D341Med (cell line): ENCODE data around the gene ANKRD50.

ENCODE experiments used
- DNase-seq: peaks from one replicate; pipeline ENCODE4 v3.0.0; 2012; ENCODE audit warnings: low spot score

Gene ANKRD50

DNA sequence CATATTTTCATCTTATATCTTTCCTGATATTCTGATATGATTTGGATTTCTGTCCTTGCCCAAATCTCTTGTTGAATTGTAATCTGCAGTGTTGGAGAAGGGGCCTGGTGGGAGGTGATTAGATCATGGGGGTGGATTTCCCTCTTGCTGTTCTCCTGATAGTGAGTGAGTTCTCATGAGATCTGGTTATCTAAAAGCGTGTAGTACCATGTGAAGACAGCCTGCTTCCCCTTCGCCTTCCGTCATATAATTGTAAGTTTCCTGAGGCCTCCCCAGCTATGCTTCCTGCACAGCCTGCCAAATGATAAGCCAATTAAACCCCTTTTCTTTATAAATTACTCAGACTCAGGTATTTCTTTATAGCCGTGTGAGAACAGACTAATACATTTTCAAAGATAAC, 77.2 kb downstream of the ANKRD50 start:
- no peak for DNase-seq

DNA sequence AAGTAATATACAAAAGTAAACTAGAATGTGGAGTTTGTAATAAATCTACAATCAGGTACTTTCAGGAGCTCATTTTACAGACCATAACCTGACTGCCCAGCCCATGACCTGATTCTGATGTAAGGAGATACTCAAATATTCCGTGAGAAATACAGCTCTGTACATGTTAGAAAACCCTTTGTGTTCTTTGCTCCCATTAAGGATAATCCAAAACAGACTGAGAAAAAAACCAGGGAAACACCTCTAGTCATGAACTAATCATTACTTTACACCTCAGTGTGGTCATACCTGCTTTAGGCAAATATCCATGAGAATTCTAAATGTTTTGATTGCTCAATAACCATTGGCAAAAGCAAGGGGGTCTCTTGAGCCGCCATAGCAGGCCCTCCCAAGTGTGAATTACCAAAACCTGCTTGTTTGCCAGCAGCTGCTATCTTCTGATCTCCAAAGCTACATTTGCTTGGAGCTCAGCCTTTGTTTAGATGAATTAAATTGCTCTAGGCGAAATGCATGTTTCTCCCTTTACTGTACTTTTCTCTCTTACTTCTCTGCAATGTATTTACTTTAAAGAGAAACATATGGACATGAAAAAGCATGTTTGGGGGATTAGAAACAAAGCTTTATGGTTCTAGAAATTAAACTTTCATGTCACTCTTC, 79.1 kb downstream of the ANKRD50 start:
- no peak for DNase-seq

DNA sequence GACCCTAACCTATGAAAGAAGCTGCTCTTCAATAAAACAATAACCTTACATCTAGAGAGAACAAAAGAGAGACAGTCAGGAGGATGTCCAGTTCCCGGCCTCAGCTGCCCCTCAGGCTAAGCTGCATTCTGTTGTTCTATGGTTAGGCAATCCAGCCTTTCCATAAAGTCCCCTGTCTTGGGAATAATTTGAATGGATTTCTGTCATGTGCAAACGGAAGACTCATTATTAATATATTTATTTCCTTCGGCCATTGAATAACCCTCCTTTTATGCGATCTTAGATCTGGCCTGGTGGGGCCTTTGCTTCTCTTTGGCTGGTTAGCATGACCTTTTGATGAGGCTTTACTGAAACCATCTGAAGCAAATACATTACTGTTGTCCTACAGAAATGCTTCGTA, 80.1 kb downstream of the ANKRD50 start:
- DNase-seq: no peak

DNA sequence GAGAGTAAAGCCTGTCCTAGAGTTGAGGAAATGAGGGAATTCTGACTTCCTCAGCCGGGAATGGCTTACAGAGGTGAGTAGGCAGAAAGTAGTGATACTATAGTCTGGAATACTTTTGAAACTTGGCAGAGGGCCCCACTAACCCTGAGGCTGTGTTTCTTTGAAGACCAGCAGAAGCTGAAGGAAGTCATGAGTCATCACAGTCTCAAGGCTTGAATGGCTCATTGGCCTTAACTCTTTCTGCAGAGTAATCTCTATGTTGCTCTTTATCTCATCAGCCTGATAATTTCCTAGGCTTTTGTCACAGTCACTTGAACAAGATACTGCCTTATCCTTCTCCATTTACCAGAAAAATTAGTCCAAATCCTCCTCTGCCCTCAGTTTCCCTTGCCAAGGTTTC, 80.8 kb downstream of the ANKRD50 start:
- DNase-seq: no peak

DNA sequence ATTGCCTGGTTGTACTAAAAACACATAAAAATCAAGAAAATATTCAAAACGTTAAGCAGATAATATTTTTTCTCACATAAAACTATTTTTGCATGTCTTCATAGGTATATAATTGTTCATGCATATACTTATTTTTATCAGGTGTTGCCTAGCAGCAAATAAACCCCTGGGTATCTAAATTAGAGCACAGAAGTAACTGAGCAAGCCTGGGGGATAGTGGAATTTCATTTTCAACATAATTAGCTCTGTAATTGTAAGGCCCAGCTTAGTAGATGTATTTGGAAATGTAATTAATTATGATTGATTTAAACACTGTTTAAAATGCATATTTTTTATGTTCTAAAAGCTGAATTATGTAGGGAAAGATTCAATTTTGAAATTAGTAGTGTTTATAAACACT, 82.9 kb downstream of the ANKRD50 start:
- DNase-seq: no peak
